Measurements from ENCODE around the gene KLHL12.

KLHL12 gene

DNA sequence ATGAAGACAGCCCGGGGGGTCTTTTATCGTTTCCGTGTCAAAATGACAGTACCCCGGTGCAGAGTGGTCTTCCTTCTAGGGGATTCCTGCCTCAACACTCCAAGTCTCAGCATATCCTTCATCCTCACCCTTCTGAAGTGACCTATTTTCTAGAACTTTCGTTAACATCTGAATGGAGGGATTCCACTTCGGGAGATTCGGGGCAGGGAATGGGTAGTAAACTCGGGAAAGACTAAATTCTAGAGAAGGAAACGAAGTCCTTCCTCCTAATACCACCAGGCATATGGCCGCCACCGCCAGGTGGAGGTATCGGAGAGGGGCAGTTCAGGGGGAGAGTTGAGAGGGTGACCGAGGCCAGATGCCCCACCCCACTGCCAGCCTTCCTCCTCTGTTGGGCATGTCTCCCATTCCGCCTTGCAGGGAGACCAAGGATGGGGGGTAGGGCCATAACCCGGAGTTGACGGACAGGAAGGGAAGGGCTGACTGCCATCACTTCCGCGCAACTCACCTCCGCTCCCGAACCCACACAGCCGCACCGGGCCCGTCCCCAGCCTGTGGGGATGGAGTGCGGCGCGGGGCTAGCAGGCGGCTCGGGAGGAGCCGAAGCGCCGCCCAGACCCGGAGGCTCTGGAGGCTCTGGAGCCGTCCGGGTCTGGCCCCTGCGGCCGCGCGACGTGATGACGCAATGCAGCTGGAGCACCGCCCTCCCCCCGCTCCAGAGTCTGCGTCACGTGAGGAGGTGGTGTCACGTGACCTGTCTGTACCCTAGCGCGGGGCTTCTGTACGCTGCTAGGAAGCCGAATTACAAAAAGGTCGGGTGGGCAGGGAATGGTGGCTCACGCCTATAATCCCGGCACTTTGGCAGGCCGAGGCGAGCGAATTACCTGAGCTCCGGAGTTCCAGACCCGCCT is at the start of gene KLHL12:
Gene KLHL12, minus strand, starts transcription at position 654 of the 911 bp plus-strand sequence. CDS start 2,072 bp downstream, outside the sequence.
- DNase-seq (ENCODE audit: low read depth, low spot score) = peak; percentile 99

DNA sequence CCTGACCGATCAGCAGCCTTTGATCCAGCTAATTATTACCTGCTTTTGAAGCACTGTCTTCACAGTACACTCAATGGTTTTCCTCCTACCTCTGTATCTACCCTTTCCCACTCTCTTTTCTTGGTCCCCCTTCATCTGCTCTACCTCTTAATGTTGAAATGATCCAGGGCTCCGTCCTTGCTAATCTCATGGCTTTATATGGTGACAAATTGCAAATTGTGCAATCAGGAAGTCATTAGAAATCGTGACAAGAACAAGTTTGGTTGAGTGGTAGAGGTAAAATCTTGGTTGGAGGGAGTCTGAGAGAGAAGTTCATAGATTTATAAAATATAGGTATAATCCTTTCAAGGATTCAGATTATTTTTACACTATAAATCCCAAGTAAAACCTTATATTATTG is 49.6 kb upstream of the KLHL12 start:
- DNase-seq (ENCODE audit: low read depth, low spot score) = no peak

DNA sequence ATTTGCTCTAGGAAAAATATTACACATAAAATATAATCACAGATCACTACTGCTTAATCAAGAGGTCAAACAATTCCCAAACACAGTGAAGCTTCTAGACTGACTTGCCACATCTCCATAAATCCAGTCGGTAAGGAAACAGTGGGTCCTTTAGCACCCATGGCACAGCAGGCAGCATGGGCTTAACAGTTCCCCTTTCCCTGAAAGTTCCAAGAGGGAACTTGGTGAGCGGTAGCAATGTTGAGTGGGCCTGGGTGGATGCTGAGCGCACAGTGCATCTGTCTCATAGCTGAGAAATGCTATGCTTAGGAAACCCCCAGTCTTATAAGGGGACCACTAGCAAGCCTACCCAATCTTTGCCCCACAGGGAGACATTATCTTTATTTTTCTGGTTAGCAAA is 47.8 kb upstream of the KLHL12 start:
- DNase-seq (ENCODE audit: low read depth, low spot score) = no peak

DNA sequence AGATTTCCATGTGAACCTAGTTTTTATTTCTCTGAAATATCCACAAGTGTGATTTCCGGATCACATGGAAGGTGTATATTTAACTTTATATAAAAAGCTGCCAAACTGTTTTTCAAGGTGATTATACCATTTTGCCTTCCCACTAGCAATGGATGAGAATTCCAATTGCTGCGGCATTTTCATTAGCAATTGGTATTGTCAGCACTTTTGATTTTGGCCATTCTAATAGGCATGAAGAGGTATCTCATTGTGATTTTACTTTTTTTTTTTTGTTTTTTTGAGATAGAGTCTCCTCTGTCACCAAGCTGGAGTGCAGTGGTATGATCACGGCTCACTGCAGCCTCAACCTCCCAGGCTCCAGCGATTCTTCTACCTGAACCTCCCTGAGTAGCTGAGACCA is 45.0 kb upstream of the KLHL12 start:
- no peak for DNase-seq (ENCODE audit: low read depth, low spot score)

DNA sequence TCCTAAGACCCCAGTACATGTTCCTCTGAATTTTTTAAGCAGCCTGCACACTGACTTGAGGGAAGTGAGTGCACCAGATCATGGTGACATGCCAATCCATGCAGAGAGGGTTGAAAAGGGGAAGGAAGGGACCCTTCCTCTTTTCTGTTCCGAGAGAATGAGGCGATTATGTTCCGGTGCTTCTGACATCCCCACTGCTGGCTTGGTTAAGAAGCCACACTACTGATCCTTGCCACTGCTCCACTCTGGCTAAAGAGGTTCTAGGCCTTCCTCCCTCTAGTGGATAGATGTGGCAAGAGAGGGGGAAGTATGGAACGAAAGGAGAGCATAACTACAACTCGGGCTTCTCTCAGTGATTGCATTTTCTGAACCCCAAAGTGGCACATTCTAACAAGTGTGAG is 41.9 kb upstream of the KLHL12 start:
- DNase-seq (ENCODE audit: low read depth, low spot score) = peak; percentile 54

DNA sequence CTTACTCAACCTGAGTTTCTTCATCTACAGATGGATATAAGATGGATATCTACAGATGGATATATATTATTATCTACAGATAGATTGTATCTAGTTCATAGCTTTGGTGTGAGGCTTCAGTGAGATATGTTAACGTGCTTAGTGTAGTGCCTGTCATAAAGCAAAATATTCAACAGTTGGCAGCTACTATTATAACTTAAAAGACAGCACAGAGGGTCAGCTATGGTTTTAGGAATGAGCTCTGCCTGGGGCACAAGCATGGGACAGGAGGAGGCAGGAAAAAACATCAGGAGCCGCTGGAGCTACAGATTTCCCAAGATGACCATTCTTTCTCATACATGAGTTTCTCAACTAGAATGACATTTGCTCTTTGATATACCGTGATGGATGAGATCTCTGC is 41.3 kb upstream of the KLHL12 start:
- no peak for DNase-seq (ENCODE audit: low read depth, low spot score)

DNA sequence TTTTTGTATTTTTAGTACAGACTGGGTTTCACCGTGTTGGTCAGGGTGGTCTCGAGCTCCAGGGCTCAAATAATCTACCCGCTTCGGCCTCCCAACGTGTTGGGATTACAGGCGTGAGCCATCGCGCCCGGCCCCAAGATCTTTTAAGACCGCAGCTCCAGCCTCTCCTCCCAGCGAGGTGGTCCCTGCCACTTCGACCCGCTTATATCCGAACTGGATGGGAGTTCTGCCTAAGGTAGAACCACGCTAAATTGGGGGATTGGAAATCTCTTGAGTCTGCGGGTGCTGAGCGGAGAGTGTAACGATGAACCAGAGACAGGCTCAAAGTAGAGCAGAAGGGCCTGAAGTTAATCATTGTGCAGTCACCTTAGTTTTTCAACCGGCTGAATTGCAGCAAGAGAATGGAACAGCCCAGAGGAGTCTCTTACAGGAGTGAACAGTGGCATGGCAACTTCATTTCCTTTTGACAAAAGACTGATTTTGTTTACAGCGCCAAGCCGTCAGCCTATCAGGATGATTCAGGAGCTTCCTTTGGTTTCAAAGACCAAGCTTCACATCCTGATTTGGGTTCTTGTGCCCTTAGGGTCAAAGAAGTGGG is 40.7 kb upstream of the KLHL12 start:
- DNase-seq (ENCODE audit: low read depth, low spot score) = peak; percentile 53

DNA sequence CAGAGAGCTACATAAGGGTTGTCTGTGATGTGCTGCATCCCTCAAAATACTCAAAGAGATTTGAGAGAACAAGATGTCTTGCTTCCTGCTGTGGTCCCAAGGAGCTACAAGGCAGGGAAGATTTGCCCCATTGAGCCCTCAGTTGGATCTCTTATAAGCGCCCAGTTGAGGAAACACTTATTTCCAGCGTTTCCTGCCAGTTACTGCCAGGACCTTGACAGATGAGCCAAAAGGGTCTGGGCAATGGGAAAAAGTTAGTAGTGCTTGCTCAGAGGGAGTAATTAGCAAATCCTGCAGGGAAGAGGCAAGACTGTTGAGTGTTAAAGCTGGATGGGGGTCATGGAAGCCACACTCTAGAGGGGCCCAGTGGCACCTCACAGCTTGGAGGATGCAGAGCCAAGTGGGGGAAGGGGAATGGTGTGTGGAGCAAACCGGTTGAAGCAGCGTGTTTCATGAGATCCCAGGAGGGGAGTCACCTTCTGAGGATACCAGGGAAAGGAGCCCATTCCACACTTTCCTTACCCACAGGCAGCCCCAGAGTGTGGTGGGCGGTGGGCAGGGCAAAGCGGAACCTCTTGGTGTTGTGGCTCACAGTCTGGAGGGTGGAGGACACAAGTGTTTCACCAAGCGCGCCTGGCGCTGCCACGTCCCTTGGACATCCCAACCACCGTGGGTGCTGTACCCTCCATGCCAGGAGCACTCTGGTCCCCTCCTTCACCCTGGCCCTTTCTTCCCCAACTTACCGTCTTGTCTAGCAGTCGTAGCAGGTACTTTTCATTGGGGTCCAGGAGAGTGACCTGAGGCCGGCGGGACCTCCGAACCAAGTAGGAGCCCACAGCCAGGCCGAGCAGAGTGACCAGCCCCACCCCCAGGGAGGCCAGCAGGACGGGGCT is 39.2 kb upstream of the KLHL12 start:
- no peak for DNase-seq (ENCODE audit: low read depth, low spot score)

DNA sequence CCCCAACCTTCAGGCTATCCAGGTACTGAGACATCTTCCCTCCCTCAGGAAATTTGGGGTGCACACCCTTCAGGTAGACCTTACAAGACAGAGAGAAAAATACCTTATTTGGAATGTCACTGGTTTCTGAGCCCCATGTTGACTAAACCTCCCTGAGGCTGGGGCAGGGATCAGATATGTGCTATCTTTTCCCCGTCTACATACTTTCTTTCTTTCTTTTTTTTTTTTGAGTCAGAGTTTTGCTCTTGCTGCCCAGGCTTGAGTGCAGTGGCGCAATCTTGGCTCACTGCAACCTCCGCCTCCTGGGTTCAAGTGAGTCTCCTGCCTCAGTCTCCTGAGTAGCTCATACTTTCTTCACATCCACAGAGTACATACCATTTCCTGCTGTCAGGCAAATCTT is 38.4 kb upstream of the KLHL12 start:
- DNase-seq (ENCODE audit: low read depth, low spot score) = no peak

DNA sequence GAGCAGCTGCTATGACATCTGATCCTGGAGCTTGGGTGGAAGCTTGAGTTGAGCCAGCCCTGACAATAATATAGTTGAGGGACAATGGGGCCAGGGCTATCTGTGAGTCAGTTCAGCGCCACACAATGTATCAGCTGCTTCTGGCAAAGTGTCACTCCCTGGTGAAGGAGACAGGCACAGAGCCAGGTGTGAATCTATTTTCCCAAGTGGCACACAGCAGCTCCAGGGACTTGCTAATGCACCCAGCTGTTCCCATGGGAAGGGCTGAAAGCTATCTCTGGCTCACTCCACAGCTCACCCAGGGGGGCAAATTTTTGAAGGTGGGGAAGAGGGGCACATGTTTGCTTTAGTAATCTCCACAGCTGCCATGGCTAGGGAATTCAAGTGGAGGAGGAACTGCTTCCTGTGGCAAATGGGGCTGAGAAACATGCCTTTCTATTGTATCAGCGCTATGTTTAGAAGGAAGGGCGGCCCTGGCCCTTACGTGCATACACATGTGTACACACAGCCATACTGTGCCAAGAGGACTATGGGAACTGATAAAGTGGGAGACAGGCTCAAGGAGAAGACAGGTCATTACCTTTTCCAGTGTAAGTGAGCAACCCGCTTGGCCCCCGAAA is 37.9 kb upstream of the KLHL12 start:
- DNase-seq (ENCODE audit: low read depth, low spot score) = no peak

DNA sequence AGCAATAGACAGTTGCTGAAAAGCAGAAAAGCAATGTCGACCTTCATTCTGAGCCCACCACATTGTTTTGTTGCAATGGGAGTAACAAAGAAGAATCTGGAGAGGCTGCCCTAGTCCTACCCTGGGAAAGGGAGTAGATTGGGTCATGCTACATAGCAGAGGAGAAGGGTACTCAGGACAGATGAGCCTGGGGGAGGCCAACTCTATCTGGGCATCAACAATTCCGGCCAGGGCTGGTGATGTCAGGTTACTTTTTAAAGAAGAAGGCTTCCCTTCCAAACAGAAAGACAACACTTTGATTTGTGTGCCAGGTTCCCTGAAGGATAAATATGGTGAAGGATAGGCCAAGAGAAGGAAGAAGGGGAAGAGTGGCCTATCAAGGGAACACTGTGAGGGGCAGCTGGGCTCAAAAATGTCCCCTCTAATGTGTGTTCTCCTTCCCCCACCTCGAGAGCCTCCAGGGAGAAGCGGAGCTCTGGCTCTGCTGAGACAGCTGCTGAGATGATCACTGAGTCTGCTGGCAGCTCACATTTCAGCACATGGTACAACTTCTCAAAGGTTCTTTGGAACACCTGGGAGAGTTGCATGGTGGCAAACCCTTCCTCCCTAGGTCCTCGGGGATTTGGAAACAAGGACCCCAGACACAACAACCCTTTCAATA is 34.3 kb upstream of the KLHL12 start:
- no peak for DNase-seq (ENCODE audit: low read depth, low spot score)

DNA sequence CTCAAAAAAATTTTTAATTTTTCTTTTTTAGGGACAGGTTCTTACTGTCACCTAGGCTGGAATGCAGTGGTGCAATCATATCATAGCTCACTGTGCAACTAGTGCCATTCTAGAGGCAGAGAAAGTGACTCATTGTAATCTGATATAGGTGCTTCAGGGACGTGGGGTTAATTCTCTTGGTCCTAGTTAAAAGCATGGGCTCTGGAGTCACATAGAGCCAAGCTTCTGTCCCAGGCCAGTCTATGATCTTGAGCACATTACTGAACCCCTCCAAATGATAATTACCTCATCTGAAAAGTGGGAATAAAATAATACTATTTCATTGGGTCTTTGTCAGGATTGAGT is 32.2 kb upstream of the KLHL12 start:
- no peak for DNase-seq (ENCODE audit: low read depth, low spot score)

DNA sequence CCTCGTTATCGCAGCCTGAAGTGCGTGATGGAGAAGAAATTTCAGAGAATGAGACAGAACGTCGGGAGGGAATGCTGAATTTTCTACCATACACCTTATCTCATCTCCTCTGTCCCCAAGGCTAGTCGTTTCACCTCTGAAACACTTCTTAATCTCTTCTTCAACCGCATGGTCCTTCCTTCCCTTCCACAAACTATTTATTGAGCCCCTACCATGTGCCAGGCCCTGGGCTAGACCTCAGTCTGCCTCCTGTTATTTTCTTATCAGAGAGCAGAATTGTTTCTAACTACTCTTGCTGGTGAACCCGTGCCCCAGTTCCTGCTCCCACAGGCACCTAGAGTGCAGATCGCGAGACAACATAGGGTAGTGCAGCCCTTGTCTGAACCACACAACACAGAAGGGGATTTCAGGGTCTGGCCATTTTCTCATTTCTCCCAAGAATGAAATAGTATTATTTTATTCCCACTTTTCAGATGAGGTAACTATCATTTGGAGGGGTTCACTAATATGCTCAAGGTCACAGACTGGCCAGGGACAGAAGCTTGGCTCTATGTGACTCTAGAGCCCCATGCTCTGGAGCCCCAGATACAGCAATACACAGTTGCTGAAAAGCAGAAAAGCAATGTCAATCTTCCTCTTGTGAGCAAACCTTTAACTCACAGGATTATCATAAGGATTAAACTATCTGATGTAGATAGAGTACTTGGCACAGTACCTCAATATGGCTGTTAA is 31.7 kb upstream of the KLHL12 start:
- no peak for DNase-seq (ENCODE audit: low read depth, low spot score)

DNA sequence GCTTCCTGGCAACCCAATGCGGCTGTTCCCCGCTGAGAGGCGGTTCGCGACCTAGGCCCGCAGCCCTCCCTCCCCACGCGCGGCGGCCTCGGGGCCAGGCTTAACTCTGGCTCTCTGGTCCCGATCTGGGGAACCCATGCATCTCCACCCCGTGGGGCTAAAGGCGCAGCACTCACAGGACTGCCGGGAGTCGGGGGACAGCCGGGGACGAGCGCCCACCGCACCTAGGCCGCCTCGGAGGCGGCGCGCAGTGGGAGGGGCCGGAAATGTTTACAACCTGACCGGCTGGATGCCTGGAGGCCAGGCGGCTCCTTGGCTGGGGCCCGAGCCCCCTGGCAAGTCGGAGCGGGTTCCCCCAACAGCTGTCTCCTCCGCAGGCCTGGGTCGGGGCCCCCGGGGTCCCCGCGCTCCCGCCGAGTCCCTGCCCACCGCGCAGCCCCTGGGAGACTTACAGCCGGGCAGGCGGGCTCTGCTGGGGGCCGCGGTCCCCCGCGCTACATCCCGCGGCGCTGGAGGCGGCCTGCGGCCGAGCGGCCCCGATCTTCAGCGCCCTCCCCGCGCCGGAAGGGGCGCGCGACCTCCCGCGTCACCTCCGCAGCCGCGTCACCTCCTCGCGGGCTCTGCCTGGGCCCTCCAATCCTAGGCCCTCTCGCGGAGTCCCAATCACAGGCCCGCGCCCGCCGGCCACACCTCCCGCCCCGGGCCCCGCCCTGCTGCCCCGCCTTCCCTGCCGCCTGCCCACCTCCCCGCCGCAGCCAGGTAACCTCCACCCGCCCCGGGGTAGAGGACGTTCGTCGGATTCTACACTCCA is 30.9 kb upstream of the KLHL12 start, which contains the start of gene ADIPOR1:
Gene ADIPOR1, minus strand, starts transcription at position 580 of the 811 bp plus-strand sequence. CDS start 7,242 bp downstream, outside the sequence.
- DNase-seq (ENCODE audit: low read depth, low spot score) = peak; percentile 90

DNA sequence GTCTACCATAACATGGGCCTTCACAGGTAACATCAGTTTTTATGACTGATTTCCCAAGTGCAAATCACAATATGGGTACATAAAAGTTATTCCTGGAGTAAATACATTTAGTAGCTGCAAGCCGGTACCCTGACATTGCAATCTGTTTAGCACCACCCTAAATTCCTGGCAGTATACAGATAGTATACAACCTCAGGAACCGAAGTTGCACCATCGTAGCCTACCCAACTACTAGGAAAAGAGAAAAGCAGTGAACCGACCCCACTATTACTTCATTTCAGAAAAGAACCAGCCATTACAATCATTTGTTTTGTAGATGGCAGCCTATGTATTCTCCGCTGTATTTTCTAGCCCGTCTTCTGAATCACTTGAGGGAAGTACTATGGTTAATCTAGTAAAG is 29.9 kb upstream of the KLHL12 start:
- DNase-seq (ENCODE audit: low read depth, low spot score) = no peak

DNA sequence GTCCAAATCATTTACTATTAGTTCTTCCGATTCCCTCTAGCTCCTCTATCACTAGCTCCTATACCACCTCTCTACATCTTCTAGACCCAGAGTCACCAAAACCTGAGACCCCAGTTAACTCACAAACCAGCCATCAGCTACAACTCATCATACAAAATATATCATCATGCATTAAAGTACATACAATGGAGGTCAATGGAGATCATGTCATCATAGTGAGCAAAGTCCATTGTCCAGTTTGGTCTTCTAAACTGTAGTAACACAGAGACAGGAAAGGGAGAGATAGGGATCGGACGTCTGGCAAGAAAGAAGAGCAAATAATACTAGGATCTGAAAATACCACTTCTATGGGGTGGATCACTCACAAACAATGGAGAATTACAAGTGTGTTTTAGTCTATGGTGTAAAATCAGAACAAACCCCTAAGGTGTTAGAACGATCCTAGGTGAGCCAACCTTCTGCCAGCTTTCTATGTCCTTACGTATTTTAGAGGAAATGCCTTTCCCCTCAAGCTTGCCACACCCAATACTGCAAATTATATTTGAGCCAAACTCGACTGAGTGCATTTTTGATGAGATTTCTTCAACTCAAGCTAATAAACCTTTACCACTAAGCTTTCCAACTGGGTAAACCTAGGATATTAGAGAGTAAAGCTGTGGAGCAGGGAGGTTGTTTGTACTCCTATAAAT is 27.2 kb upstream of the KLHL12 start:
- DNase-seq (ENCODE audit: low read depth, low spot score) = no peak

DNA sequence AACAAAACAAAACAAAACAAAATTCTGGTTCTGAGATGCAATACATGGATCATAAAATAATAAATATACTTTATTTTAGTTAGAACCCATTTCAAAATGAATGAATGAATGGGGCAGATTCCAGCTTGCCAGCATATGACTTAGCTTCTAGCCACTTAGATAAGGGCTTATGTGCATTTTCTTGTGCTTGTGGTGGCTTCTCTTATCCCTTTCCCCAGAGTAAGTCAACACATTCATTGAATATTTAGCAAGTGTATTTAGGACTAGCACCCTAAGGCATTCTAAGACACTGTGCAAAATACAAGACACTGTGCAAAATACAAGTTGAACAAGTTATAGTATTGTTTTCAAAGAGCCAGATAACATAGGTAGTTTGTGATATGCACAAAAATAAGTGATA is 26.4 kb upstream of the KLHL12 start:
- DNase-seq (ENCODE audit: low read depth, low spot score) = no peak

DNA sequence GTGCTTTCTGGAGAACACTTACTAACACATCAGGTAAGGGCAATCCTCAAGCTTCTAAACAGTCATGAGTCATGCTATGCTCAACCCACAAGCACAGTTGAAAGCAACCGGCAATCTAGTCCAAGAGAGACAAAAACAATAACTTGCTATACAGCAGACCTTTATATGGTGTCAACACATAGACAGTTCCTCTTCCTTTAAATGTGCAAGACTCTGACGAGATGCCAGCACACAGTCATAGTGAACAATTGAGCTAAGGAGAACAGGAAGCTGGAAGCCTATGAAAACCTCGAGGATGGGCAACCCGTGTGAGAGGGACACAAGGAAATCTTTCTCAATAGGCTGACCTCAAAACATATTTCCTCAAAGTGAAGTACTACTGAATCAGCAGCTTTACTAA is 25.8 kb upstream of the KLHL12 start:
- DNase-seq (ENCODE audit: low read depth, low spot score) = no peak

DNA sequence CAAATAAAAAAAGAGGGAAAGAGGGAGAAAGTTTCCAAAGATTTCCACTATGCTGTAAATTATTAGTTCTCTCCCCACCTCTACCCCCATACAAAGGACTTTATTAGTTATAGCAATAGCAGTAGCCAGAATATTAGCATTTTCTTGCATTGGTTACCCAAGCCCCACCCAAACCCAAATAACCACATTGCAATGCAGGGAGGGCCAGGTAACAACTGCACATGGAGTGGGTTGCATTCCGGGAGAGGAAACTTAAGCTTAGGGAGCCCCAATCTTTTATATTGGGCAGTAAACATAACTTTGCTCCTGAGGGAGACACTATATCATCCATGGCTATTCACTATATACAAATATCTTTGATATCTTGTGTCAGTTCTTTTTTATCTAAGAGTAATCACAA is 25.1 kb upstream of the KLHL12 start:
- DNase-seq (ENCODE audit: low read depth, low spot score) = no peak
